HepG2 (cell line): ENCODE measurements around the gene BLVRA. TPM values are rescaled to one million over a fixed set of nuclear protein-coding genes. Genes with fewer than 3 reads are reported as not detected.

Experiments
- ATAC-seq: fragments of 200-7000 bp; cut with Tn5 transposase; 3 replicates; pipeline ENCODE4 v1.9.1; 2020; ENCODE audit warnings: mild to moderate bottlenecking, moderate library complexity
- BruUV-seq: library from RNA; stranded (reverse); fragments of 400-500 nt; replicated peaks from 2 replicates; lab custom pipeline; 2021; lab: Mats Ljungman, UMichigan
- CTCF ChIA-PET: fragments of 300-600 bp; formaldehyde crosslinking; extraction: SDS; loops from one replicate; lab custom pipeline; 2021; ENCODE audit warnings: low total read pairs, inconsistent platforms, low intra/inter-chr PET ratio; lab: Yijun Ruan, JAX
- POLR2A ChIA-PET: fragments of 350-600 bp; sonication (Branson Sonifier 250); formaldehyde crosslinking; loops from one replicate; lab custom pipeline; 2020; ENCODE audit warnings: antibody characterized with exemption, inconsistent platforms; lab: Yijun Ruan, JAX
- DNase-seq: peaks from one replicate; pipeline ENCODE4 v3.0.0-alpha.2; 2015; ENCODE audit warnings: low spot score
- FAIRE-seq: peaks from 3 replicates; lab custom pipeline; 2011; peaks lifted over from hg19 to GRCh38; lab: Jason Lieb, UNC
- H2AFZ ChIP-seq: one replicate; pipeline ENCODE4 v1.6.1; 2011; ENCODE audit warnings: low read length, inconsistent platforms
- H3K27ac ChIP-seq: fragments of 300-600 bp; 3 replicates; pipeline ENCODE4 v1.8.0; 2011; ENCODE audit warnings: mixed run types, mild to moderate bottlenecking, mixed read lengths, low read length, inconsistent platforms; ENCODE audit not compliant: insufficient read depth; ENCODE audit errors: extremely low read length
- H3K27me3 ChIP-seq, 2 experiments: fragments of 200-600 bp in 1 of 2; 2 replicates in 1 of 2; 3 replicates in 1 of 2; pipeline versions ENCODE4 v1.6.0 to v1.8.0; 2011; ENCODE audit warnings: low read length in 2 of 2, mild to moderate bottlenecking in 2 of 2, moderate library complexity in 2 of 2, inconsistent platforms in 1 of 2; ENCODE audit not compliant: insufficient read depth in 2 of 2, control insufficient read depth in 1 of 2
- H3K36me3 ChIP-seq, 2 experiments: fragments of 200-600 bp in 1 of 2; replicated peaks in 1 of 2; 2 replicates in 1 of 2; 3 replicates in 1 of 2; pipeline versions ENCODE4 v1.5.1 to v1.8.0; 2011; ENCODE audit warnings: low read length in 2 of 2, inconsistent platforms in 1 of 2; ENCODE audit not compliant: insufficient read depth in 2 of 2, control insufficient read depth in 1 of 2
- H3K4me1 ChIP-seq: 2 replicates; pipeline ENCODE4 v1.5.1; 2012; ENCODE audit warnings: low read length, inconsistent platforms; ENCODE audit not compliant: insufficient read depth
- H3K4me2 ChIP-seq: 2 replicates; pipeline ENCODE4 v1.6.0; 2011; ENCODE audit warnings: low read depth, low read length, inconsistent platforms
- H3K4me3 ChIP-seq, 3 experiments: fragments of 200-600 bp in 1 of 3; sonication (generic), shearing (Covaris generic) in 1 of 3; replicated peaks in 1 of 3; 2 replicates each; pipeline ENCODE4 v1.5.1; 2011 to 2016; ENCODE audit warnings: low read length in 3 of 3, inconsistent platforms in 2 of 3, low read depth in 2 of 3, mild to moderate bottlenecking in 2 of 3, control low read depth in 1 of 3, mixed read lengths in 1 of 3; ENCODE audit not compliant: insufficient read depth in 1 of 3
- H3K79me2 ChIP-seq: one replicate; pipeline ENCODE4 v1.6.1; 2011; ENCODE audit warnings: low read length, inconsistent platforms; ENCODE audit not compliant: insufficient read depth
- H3K9ac ChIP-seq: 2 replicates; pipeline ENCODE4 v1.6.0; 2011; ENCODE audit warnings: mild to moderate bottlenecking, low read depth, low read length, inconsistent platforms; ENCODE audit not compliant: insufficient read depth
- H3K9me3 ChIP-seq: 2 replicates; pipeline ENCODE4 v1.5.1; 2012; ENCODE audit warnings: mild to moderate bottlenecking, low read length
- H4K20me1 ChIP-seq: 2 replicates; pipeline ENCODE4 v1.6.0; 2011; ENCODE audit warnings: inconsistent platforms, mild to moderate bottlenecking, low read length, moderate library complexity; ENCODE audit not compliant: insufficient read depth
- ARNTL ChIP-seq: sonication (generic); formaldehyde crosslinking; IDR thresholded peaks from 2 replicates; pipeline ENCODE4 v1.4.0; 2020; ENCODE audit warnings: mild to moderate bottlenecking, missing genetic modification reagents
- FOXC1 ChIP-seq: sonication (generic); formaldehyde crosslinking; IDR thresholded peaks from 2 replicates; pipeline ENCODE4 v1.8.0; 2022; ENCODE audit warnings: mild to moderate bottlenecking, missing genetic modification reagents, borderline replicate concordance
- IRX3 ChIP-seq: sonication (generic); formaldehyde crosslinking; IDR thresholded peaks from 2 replicates; pipeline ENCODE4 v1.8.1; 2023; ENCODE audit warnings: mild to moderate bottlenecking, low read depth, missing genetic modification reagents, borderline replicate concordance
- PREB ChIP-seq: sonication (generic); formaldehyde crosslinking; IDR thresholded peaks from 2 replicates; pipeline ENCODE4 v1.4.0; 2020; ENCODE audit warnings: missing genetic modification reagents
- YEATS2 ChIP-seq: sonication (generic); formaldehyde crosslinking; IDR thresholded peaks from 2 replicates; pipeline ENCODE4 v1.4.0; 2020; ENCODE audit warnings: missing genetic modification reagents, borderline replicate concordance
- ZBTB14 ChIP-seq: sonication (generic); formaldehyde crosslinking; IDR thresholded peaks from 2 replicates; pipeline ENCODE4 v1.4.0; 2020; ENCODE audit warnings: missing genetic modification reagents
- in situ Hi-C: cut with HindIII; loops from 2 replicates; pipeline ENCODE4 v1.10.0; 2017; ENCODE audit warnings: low pct_unique_long_range_greater_than_20kb; ENCODE audit not compliant: extremely low pct_ligation_motif_present
- intact Hi-C: fragments of 100-400 bp; cut with micrococcal nuclease; formaldehyde crosslinking; loops from one replicate; pipeline ENCODE4 v1.10.0; 2022; ENCODE audit not compliant: unreplicated experiment
- polyA plus RNA-seq, 8 experiments: library from polyadenylated mRNA; depleted of rRNA in 3 of 8; stranded (reverse) in 7 of 8; unstranded in 1 of 8; fragments of >200 nt; fragmentation: Illumina TruSeq in 4 of 8; extraction: Trizol in 4 of 8; gene quantifications; 2 replicates each; pipeline versions ENCODE4 v1.2.1 to v1.2.3, GENCODE V29; 2011 to 2016; ENCODE audit warnings: low read depth in 4 of 8, missing spikeins in 1 of 8, mixed read lengths in 1 of 8; ENCODE audit not compliant: insufficient read depth in 1 of 8
- total RNA-seq, 5 experiments: library from RNA; depleted of rRNA; stranded (reverse); fragments of >200 nt; fragmentation: Illumina TruSeq; extraction: Trizol; gene quantifications; 2 replicates each; pipeline ENCODE4 v1.2.3, GENCODE V29; 2016; ENCODE audit warnings: low read depth in 1 of 5
- TF ChIP-seq, protein P1 (sequence below): sonication (generic); formaldehyde crosslinking; conservative IDR thresholded peaks from 2 replicates; pipeline ENCODE4 v1.8.0; 2022; ENCODE audit warnings: mild to moderate bottlenecking, moderate library complexity, missing genetic modification reagents

BLVRA gene
- total and polyA plus RNA-seq, 2 of the 13 experiments (the other 11 are each of a cell fraction or from before 2014, with no cell fraction given) = 39.2 to 64.2 TPM

DNA sequence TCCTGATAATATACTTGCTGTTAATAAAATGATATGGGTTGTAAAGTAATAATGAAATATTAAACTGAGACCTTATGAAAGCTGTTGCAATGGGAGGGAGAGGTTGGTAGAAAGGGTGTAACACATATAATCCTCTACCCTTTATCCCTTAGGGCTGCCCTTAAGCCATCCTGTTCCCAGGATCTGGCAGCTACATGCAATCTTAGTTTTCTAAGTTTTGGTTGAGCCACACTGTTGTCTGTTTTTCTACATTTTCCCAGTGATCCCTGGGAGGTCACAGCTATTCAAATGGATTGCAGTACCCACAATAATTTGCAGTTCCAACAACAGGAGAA lies 35.5 kb upstream of the BLVRA start:
- no peak overlapping the region for H3K27ac ChIP-seq
- H3K9ac ChIP-seq = no peak overlapping the region
- no peaks in the 10 kb centered on the region for H3K9me3 ChIP-seq
- no peak overlapping the region for H3K4me2 ChIP-seq
- H4K20me1 ChIP-seq = peaks cover 14% of the 10 kb centered on the region; the same call in 1 of the 2 replicates
- no peak for DNase-seq
- POLR2A ChIA-PET = no interaction called here
- H3K27me3 ChIP-seq = no peaks in the 10 kb centered on the region
- in situ Hi-C loops (loop anchor here (25.0 kb wide), 1 partner anchor 261 kb away; no protein-coding TSS in a partner anchor), intact Hi-C loops (loop anchor here (5.0 kb wide), 1 partner anchor 266 kb away; no protein-coding TSS in a partner anchor)
- H3K79me2 ChIP-seq = peaks cover 93% of the 10 kb centered on the region
- ATAC-seq = no peak
- no peak for FAIRE-seq
- no peak for TF ChIP-seq PREB (CRISPR knock-in tag)
- no peak for TF ChIP-seq FOXC1 (CRISPR knock-in tag)
- TF ChIP-seq IRX3 (CRISPR knock-in tag) = no peak
- TF ChIP-seq YEATS2 (CRISPR knock-in tag) = no peak
- TF ChIP-seq, protein P1, sequence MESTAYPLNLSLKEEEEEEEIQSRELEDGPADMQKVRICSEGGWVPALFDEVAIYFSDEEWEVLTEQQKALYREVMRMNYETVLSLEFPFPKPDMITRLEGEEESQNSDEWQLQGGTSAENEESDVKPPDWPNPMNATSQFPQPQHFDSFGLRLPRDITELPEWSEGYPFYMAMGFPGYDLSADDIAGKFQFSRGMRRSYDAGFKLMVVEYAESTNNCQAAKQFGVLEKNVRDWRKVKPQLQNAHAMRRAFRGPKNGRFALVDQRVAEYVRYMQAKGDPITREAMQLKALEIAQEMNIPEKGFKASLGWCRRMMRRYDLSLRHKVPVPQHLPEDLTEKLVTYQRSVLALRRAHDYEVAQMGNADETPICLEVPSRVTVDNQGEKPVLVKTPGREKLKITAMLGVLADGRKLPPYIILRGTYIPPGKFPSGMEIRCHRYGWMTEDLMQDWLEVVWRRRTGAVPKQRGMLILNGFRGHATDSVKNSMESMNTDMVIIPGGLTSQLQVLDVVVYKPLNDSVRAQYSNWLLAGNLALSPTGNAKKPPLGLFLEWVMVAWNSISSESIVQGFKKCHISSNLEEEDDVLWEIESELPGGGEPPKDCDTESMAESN = no peak
- no peak for TF ChIP-seq ZBTB14 (CRISPR knock-in tag)
- no peak for TF ChIP-seq ARNTL (CRISPR knock-in tag)
- no TSS peak for BruUV-seq
- H3K4me3 ChIP-seq = no peak overlapping the region
- no peak overlapping the region for H2AFZ ChIP-seq
- CTCF ChIA-PET = interaction anchor here (3.0 kb wide), 1 partner anchor 140 kb away, joined by 12 read pairs; the partner anchor contains the start of gene STK17A
- H3K4me1 ChIP-seq = peaks cover 29% of the 10 kb centered on the region
- no peaks in the 10 kb centered on the region; a peak in 1 of 5 replicates for H3K36me3 ChIP-seq
